DMS53 (cell line): ENCODE results near the gene KLK15.

Experiments
- DNase-seq: peaks from one replicate; lab custom pipeline; 2025; lab: John Stamatoyannopoulos, UW

The KLK15 gene

GRCh38 chr19:50843701-50844221, 10.4 kb upstream of the KLK15 start:
- no peak for DNase-seq

GRCh38 chr19:50843205-50843604, 9.8 kb upstream of the KLK15 start:
- no peak for DNase-seq

DNA sequence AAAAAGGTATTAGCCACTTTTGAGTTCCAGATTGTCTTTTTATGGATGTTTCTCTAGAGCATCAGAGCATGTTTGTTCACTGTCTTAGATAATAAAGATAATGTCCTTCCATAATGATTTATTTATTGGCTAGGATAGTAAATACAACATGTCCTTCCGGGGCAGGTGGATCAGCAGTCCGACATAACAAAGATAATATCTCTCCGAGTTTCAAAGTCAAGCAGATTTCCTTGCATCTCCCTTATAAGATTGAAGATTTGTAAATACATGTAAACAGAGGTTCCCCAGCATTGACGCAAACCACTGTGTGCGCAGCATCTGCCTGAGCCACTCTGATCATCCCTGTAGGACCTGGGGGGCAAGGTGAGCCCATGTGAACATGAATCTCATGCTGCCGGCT, 8.8 kb upstream of the KLK15 start:
- DNase-seq, result no peak

DNA sequence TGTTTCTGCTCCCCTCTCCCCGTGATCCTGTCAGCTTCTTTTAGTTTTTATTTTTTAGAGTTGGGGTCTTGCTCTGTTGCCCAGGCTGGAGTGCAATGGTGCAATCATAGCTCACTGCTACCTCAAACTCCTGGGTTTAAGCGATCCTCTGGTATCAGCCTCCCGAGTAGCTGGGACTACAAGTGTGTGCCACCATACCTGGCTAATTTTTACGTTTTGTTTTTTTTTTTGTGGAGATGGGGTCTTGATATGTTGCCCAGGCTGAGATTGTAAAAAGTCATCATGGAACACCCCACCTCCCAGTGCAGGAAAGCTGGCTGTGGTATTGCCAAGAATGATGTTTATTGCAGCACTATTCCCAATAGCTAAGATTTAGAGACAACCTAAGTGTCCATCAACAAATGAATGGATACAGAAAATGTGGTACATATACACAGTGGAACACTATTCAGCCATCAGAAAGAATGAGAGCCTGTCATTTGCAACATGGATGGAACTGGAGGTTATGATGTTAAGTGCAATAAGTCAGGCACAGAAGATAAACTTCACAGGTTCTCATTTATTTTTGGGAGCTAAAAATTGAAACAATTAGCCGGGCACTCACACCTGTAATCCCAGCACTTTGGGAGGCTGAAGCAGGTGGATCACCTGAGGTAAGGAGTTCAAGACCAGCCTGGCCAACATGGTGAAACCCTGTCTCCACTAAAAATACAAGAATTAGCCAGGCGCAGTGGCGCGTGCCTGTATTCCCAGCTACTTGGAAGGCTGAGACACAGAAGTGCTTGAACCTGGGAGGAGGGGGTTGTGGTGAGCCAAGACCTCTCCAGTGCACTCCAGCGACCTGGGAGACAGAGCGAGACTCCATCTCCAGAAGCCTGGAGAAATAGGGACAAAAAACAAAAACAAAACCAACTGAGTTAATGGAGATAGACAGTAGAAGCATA, 6.6 kb upstream of the KLK15 start:
- DNase-seq, result no peak

DNA sequence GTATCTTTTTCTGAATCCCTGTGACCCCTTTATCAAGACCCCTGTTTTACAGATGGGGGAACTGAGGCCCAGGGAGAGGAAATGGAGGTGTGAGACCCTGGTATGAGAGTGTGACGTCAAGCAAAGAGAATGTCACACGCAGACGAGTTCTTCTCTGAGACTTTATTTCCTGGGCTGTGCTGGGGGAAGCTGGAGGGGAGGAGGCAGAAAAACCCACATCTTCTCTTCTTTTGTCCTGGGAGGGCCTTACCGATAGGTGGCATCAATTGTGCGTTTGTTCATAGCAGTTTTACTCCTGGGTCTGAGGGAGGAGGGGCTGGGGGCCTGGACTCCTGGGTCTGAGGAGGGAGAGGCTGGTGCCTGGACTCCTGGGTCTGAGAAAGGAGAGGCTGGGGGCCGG, 4.9 kb upstream of the KLK15 start:
- peak; percentile 47 for DNase-seq

- DNase-seq, result peak; percentile 93
Observed at GRCh38 chr19:50837300-50837699, 3.9 kb upstream of the KLK15 start.

- peak; percentile 71 for DNase-seq
Observed at GRCh38 chr19:50836543-50837195, 3.3 kb upstream of the KLK15 start.

- DNase-seq, result peak; percentile 96
Observed at GRCh38 chr19:50835785-50836542, 2.6 kb upstream of the KLK15 start.

DNA sequence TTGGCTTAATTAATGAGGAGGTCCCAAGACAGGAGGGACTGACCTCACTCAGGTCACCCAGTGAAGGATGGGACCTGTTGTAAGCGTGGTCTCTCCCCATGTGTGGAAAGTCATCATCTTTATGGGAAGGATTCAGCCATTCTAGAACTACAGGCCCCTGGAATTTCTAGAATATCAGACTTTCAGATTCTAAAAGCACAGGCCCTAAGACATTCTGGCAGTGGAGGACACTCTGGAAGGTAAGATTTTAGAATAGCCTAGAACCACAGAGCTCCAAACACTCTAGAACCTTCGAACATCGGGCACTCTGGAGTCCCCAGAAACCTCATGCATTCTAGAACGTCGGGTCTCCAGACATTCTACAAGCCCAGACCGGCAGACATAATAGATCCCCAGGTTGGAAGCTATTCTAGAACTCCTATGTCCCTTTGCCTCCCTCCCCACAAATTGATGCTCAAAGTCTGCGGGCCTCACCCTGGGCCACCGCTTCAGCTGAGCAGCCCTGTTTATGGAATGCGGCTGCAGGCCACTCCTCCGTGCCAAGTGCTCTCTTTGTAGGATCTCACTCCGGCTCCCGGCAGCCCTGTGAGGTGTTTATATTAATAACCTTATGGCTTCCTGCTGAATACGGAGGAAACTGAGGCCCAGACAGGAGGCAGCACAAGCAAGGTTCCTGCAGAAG, 1.9 kb upstream of the KLK15 start:
- DNase-seq, result peak; percentile 78

- DNase-seq, result no peak
Observed at GRCh38 chr19:50833802-50834167, 411 bp upstream of the KLK15 start.

DNA sequence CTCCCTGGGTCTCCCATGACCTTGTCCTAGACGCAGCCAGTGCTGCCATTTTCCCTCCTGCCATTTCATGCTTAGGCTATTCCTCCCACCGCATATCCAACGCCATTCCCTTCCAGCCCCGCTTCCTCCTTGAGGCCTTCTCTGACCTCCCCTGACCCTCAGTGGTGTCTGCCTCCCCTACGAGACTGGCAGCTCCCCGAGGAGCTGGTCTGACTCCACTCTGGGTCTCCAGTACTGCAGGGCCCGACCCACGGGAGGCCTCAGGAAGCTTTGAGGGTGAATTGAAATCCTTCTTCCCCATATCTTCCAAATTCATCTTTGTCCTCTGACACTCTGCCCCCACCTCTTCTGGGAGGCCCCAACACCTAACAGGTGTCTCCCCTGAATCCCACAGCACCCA, 708 bp downstream of the KLK15 start:
- no peak for DNase-seq

GRCh38 chr19:50831026-50831396, 2.4 kb downstream of the KLK15 start:
- no peak for DNase-seq

GRCh38 chr19:50830266-50831025, 2.9 kb downstream of the KLK15 start:
- DNase-seq, result no peak

DNA sequence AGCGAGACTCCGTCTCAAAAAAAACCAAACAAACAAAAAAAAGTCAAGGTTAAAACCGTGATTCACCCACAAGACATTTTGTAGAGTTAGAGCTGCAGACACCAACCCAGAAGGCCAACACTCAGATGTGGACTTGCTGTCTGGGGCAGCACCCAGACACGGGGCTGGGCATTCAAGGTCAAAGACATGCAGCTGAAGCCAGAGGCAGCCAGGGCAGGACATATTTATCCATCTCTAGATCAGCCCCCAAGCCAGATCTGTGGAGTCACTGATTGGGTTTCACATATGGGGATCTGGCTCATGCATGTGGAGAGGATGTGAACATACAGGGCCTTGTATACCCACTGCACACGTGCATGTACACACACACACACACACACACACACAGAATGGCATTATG, 3.6 kb downstream of the KLK15 start:
- no peak for DNase-seq

- DNase-seq, result no peak
Observed at GRCh38 chr19:50827476-50827875, 5.9 kb downstream of the KLK15 start.

- DNase-seq, result no peak
Observed at GRCh38 chr19:50826492-50827240, 6.7 kb downstream of the KLK15 start.

GRCh38 chr19:50823389-50824042, 9.9 kb downstream of the KLK15 start, which contains the start of gene KLK1:
Gene KLK1 (minus strand): TSS chr19:50823787. CDS start chr19:50823748, 39 bp downstream.
- DNase-seq, result no peak

- DNase-seq, result no peak
Observed at GRCh38 chr19:50822661-50823208, 10.6 kb downstream of the KLK15 start.

GRCh38 chr19:50821622-50822021, 11.8 kb downstream of the KLK15 start:
- DNase-seq, result no peak

GRCh38 chr19:50821248-50821612, 12.1 kb downstream of the KLK15 start:
- no peak for DNase-seq
